B cell (primary cell): ENCODE data around the gene ENO3. TPM values are rescaled to one million over a fixed set of nuclear protein-coding genes. Genes with fewer than 3 reads are reported as not detected.
"Not testable (repeated sequence)": the region's sequence is repeated elsewhere in the genome, so short reads cannot be mapped to it uniquely, and the experiment has no call there.

ENCODE experiments used
- ATAC-seq: fragments of 200-7000 bp; cut with Tn5 transposase; one replicate; pipeline ENCODE4 v1.10.0; 2021; ENCODE audit warnings: low read depth, mild to moderate bottlenecking, moderate number of reproducible peaks, moderate library complexity
- CTCF ChIA-PET: fragments of 350-600 bp; sonication (Branson Sonifier 250); formaldehyde crosslinking; loops from one replicate; lab custom pipeline; 2021; ENCODE audit warnings: antibody characterized with exemption, inconsistent platforms; lab: Charles Lee
- POLR2A ChIA-PET: fragments of 350-600 bp; sonication (Branson Sonifier 250); formaldehyde crosslinking; loops from one replicate; lab custom pipeline; 2021; ENCODE audit warnings: antibody characterized with exemption; lab: Charles Lee
- DNase-seq: peaks from one replicate; pipeline ENCODE4 v3.0.0; 2013
- H2AFZ ChIP-seq: 2 replicates; pipeline ENCODE4 v1.6.1; 2012; ENCODE audit warnings: mild to moderate bottlenecking, low read depth, low read length; ENCODE audit not compliant: insufficient read depth, poor library complexity, severe bottlenecking
- H3K27ac ChIP-seq, 2 donors: 1 replicate in 1 of 2; 2 replicates in 1 of 2; pipeline ENCODE4 v1.5.1; 2012 to 2013; ENCODE audit warnings: low read length in 2 of 2, mild to moderate bottlenecking in 2 of 2, moderate library complexity in 1 of 2
- H3K27me3 ChIP-seq, 4 experiments: fragments of 200-600 bp in 1 of 4; sonication (generic) in 1 of 4; replicated peaks in 1 of 4; 1 replicate in 2 of 4; 2 replicates in 2 of 4; pipeline versions ENCODE4 v1.6.1 to v1.7.0; 2013 to 2016; ENCODE audit warnings: low read length in 3 of 4, mild to moderate bottlenecking in 2 of 4, mixed read lengths in 1 of 4, moderate library complexity in 1 of 4; ENCODE audit not compliant: insufficient read depth in 4 of 4, control insufficient read depth in 3 of 4; ENCODE audit errors: control extremely low read depth in 1 of 4
- H3K36me3 ChIP-seq, 2 experiments: replicated peaks in 1 of 2; 1 replicate in 1 of 2; 2 replicates in 1 of 2; pipeline versions ENCODE4 v1.6.1 to v1.7.1; 2013; ENCODE audit warnings: low read length in 1 of 2; ENCODE audit not compliant: insufficient read depth in 2 of 2, control insufficient read depth in 1 of 2; ENCODE audit errors: control extremely low read depth in 1 of 2, extremely low read depth in 1 of 2
- H3K4me1 ChIP-seq, 2 donors: fragments of 200-600 bp in 1 of 2; sonication (generic) in 1 of 2; 1 replicate in 1 of 2; 2 replicates in 1 of 2; pipeline versions ENCODE4 v1.5.1 to v1.6.1; 2013 to 2017; ENCODE audit warnings: low read length in 2 of 2; ENCODE audit not compliant: control insufficient read depth in 2 of 2, insufficient read depth in 2 of 2
- H3K4me2 ChIP-seq: replicated peaks from 2 replicates; pipeline ENCODE3; 2012; ENCODE audit warnings: mild to moderate bottlenecking, low read depth, low read length; ENCODE audit not compliant: poor library complexity, severe bottlenecking
- H3K4me3 ChIP-seq, 5 experiments: fragments of 200-600 bp in 1 of 5; sonication (generic) in 1 of 5; 1 replicate in 3 of 5; 2 replicates in 2 of 5; pipeline versions ENCODE4 v1.5.1 to v1.7.0; 2011 to 2016; ENCODE audit warnings: low read length in 4 of 5, mild to moderate bottlenecking in 4 of 5, low read depth in 2 of 5, control low read depth in 1 of 5, moderate library complexity in 1 of 5; ENCODE audit not compliant: insufficient read depth in 1 of 5; ENCODE audit errors: control extremely low read depth in 1 of 5, extremely low read depth in 1 of 5
- H3K79me2 ChIP-seq: fragments of 200-600 bp; sonication (generic); one replicate; pipeline ENCODE4 v1.6.0; 2016; ENCODE audit warnings: low read length; ENCODE audit not compliant: control insufficient read depth, insufficient read depth
- H3K9ac ChIP-seq: fragments of 200-600 bp; sonication (generic); 2 replicates; pipeline ENCODE4 v1.6.1; 2017; ENCODE audit warnings: mild to moderate bottlenecking, low read length, moderate library complexity
- H3K9me3 ChIP-seq, 3 donors: one replicate each; pipeline versions ENCODE4 v1.6.1 to v1.7.1; 2013; ENCODE audit warnings: low read length in 2 of 3; ENCODE audit not compliant: control insufficient read depth in 2 of 3, insufficient read depth in 1 of 3; ENCODE audit errors: control extremely low read depth in 1 of 3
- H4K20me1 ChIP-seq: 2 replicates; pipeline ENCODE4 v1.6.0; 2012; ENCODE audit warnings: mild to moderate bottlenecking, low read length; ENCODE audit not compliant: insufficient read depth, control insufficient read depth, poor library complexity, severe bottlenecking
- H3K27ac Mint-ChIP-seq: one replicate; pipeline ENCODE4 v1.8.0; 2021; ENCODE audit warnings: mixed read lengths
- H3K27me3 Mint-ChIP-seq: one replicate; pipeline ENCODE4 v1.8.0; 2021; ENCODE audit warnings: mixed read lengths
- H3K4me1 Mint-ChIP-seq: one replicate; pipeline ENCODE4 v1.8.0; 2021; ENCODE audit warnings: mixed read lengths
- H3K4me3 Mint-ChIP-seq: one replicate; pipeline ENCODE4 v1.8.0; 2021; ENCODE audit warnings: mixed read lengths
- H3K9me3 Mint-ChIP-seq: one replicate; pipeline ENCODE4 v1.8.0; 2022; ENCODE audit warnings: mixed read lengths; ENCODE audit not compliant: insufficient read depth
- EZH2 ChIP-seq: IDR thresholded peaks from 2 replicates; pipeline ENCODE4 v1.6.1; 2012; ENCODE audit warnings: borderline replicate concordance, low read depth, mild to moderate bottlenecking, moderate library complexity, low read length; ENCODE audit not compliant: insufficient read depth, poor library complexity, severe bottlenecking
- WGBS: methylation state at CpG from one replicate; pipeline ENCODE4 v1.1.5; 2013; ENCODE audit warnings: missing lambda C conversion rate; ENCODE audit not compliant: insufficient coverage; 5-methylcytosine and 5-hydroxymethylcytosine counted together
- intact Hi-C: fragments of 100-400 bp; cut with micrococcal nuclease; formaldehyde crosslinking; loops from one replicate; pipeline ENCODE4 v1.10.0; 2022
- polyA plus RNA-seq: library from polyadenylated mRNA; depleted of rRNA; stranded (reverse); fragments of >200 nt; gene quantifications from 2 replicates; pipeline ENCODE4 v1.2.3, GENCODE V29; 2012
- total RNA-seq, 2 donors: library from RNA; stranded (reverse); fragments of 120-200 nt in 1 of 2; gene quantifications; 1 replicate in 1 of 2; 2 replicates in 1 of 2; pipeline versions ENCODE4 v1.2.3 to v1.2.4, GENCODE V29; 2013 to 2022
- TF ChIP-seq, protein P1 (sequence below): fragments of 200-600 bp; IDR thresholded peaks from one replicate; pipeline ENCODE4 v1.8.0; 2022; ENCODE audit warnings: antibody characterized with exemption, mild to moderate bottlenecking

Gene ENO3
- total and polyA plus RNA-seq, 2 donors (not counting 1 experiment from before 2014, with no cell fraction given), result 34.8 to 50.1 TPM

GRCh38 chr17:4908711-4909496 lies 42.0 kb upstream of the ENO3 start:
- no peaks in the 10 kb centered on the region for H4K20me1 ChIP-seq
- Mint-ChIP-seq H3K4me1 (no peaks in the 10 kb centered on the region), H3K27me3 (peaks cover 9% of the 10 kb centered on the region), H3K27ac (no peak overlapping the region), H3K4me3 (no peak overlapping the region), H3K9me3 (no peaks in the 10 kb centered on the region)
- no peaks in the 10 kb centered on the region for H3K9me3 ChIP-seq
- peak; percentile 84 for DNase-seq
- H3K4me2 ChIP-seq, result peak overlapping the region; percentile 42
- H3K79me2 ChIP-seq, result no peaks in the 10 kb centered on the region
- 22% methylated on average over 16 of the region's 20 CpGs for WGBS
- no peaks in the 10 kb centered on the region for H3K36me3 ChIP-seq
- peaks cover 0 to 11% (median 1%) of the 10 kb centered on the region in 4 experiments for H3K27me3 ChIP-seq
- TF ChIP-seq EZH2, result no peak
- TF ChIP-seq, protein P1, sequence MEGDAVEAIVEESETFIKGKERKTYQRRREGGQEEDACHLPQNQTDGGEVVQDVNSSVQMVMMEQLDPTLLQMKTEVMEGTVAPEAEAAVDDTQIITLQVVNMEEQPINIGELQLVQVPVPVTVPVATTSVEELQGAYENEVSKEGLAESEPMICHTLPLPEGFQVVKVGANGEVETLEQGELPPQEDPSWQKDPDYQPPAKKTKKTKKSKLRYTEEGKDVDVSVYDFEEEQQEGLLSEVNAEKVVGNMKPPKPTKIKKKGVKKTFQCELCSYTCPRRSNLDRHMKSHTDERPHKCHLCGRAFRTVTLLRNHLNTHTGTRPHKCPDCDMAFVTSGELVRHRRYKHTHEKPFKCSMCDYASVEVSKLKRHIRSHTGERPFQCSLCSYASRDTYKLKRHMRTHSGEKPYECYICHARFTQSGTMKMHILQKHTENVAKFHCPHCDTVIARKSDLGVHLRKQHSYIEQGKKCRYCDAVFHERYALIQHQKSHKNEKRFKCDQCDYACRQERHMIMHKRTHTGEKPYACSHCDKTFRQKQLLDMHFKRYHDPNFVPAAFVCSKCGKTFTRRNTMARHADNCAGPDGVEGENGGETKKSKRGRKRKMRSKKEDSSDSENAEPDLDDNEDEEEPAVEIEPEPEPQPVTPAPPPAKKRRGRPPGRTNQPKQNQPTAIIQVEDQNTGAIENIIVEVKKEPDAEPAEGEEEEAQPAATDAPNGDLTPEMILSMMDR, result peak; percentile 74
- ChIA-PET POLR2A (interaction anchor here (0.6 to 2.1 kb wide), 12 partner anchors 31 to 155 kb away, joined by 3 to 11 read pairs (median 3); partner anchors contain the start of genes CAMTA2, RNF167 and SLC25A11), CTCF (interaction anchor here (0.8 to 2.9 kb wide), 30 partner anchors 10 to 344 kb away, joined by 3 to 39 read pairs (median 5); partner anchors contain the start of genes C17orf107, CAMTA2, ENO3 and RNF167)
- no peak overlapping the region for H3K9ac ChIP-seq
- intact Hi-C loops, result loop anchor here (1.0 to 2.0 kb wide), 6 partner anchors 30 to 153 kb away; partner anchors contain the start of genes CAMTA2 and SPAG7
- no peak overlapping the region for H3K4me3 ChIP-seq
- peaks cover 3 to 9% of the 10 kb centered on the region in 2 donors for H3K4me1 ChIP-seq
- peak overlapping the region; percentile 78 for H2AFZ ChIP-seq
- peak; percentile 99 for ATAC-seq
- no peak overlapping the region for H3K27ac ChIP-seq

- ATAC-seq, result no peak
- CTCF ChIA-PET, result interaction anchor here (0.8 to 1.1 kb wide), 2 partner anchors 11 to 66 kb away, joined by 3 to 5 read pairs; partner anchors contain the start of gene CHRNE
- no peak overlapping the region for H3K27ac ChIP-seq
- no peaks in the 10 kb centered on the region for H4K20me1 ChIP-seq
- WGBS, result no CpG with 5 or more reads among the region's 1 CpG
- H3K9me3 Mint-ChIP-seq, result no peaks in the 10 kb centered on the region
- H3K4me2 ChIP-seq, result no peak overlapping the region
- no peak overlapping the region for H3K4me3 Mint-ChIP-seq
- no peak overlapping the region for H2AFZ ChIP-seq
- TF ChIP-seq, protein P1, result no peak
- no peak for TF ChIP-seq EZH2
- peaks cover 0 to 5% (median 0%) of the 10 kb centered on the region in 4 experiments for H3K27me3 ChIP-seq
- no peaks in the 10 kb centered on the region for H3K36me3 ChIP-seq
- H3K4me3 ChIP-seq, result no peak overlapping the region
- no peak overlapping the region for H3K27ac Mint-ChIP-seq
- H3K4me1 Mint-ChIP-seq, result no peaks in the 10 kb centered on the region
- intact Hi-C loops, result no loop called here
- H3K9me3 ChIP-seq, result no peaks in the 10 kb centered on the region
- H3K79me2 ChIP-seq, result no peaks in the 10 kb centered on the region
- no peak for DNase-seq
- POLR2A ChIA-PET, result interaction anchor here (0.6 kb wide), 1 partner anchor 112 kb away, joined by 3 read pairs; no protein-coding TSS in a partner anchor
- no peak overlapping the region for H3K9ac ChIP-seq
- peaks cover under 1 to 5% of the 10 kb centered on the region in 2 donors for H3K4me1 ChIP-seq
- peaks cover 5% of the 10 kb centered on the region for H3K27me3 Mint-ChIP-seq
Observed at GRCh38 chr17:4913994-4914393, 36.9 kb upstream of the ENO3 start.

DNA sequence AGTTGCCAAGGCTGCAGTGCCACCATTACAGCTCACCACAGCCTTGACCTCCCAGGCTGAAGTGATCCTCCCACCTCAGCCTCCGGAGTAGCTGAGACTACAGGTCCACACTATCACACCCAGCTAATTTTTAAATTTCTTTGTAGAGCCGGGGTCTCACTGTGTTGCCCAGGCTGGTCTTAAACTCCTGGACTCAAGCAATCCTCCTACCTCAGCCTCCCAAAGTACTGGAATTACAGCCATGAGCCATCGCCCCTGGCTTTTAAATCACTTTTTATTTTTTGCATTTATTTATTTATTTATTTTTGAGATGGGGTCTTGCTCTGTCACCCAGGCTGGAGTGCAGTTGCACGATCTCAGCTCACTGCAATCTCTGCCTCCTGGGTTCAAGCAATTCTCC lies 36.4 kb upstream of the ENO3 start:
- H3K9me3 Mint-ChIP-seq, H3K4me3 Mint-ChIP-seq, H3K4me3 ChIP-seq, H3K9me3 ChIP-seq, H3K27ac ChIP-seq, H3K27me3 ChIP-seq, H3K4me1 ChIP-seq, intact Hi-C loops, DNase-seq, H2AFZ ChIP-seq, H3K9ac ChIP-seq, H3K4me2 ChIP-seq, H4K20me1 ChIP-seq, H3K27ac Mint-ChIP-seq, H3K27me3 Mint-ChIP-seq, H3K4me1 Mint-ChIP-seq, H3K79me2 ChIP-seq, ATAC-seq, H3K36me3 ChIP-seq, POLR2A ChIA-PET: not testable (repeated sequence)
- CTCF ChIA-PET, result interaction anchor here (1.1 kb wide), 1 partner anchor 11 kb away, joined by 3 read pairs; the partner anchor contains the start of gene CHRNE
- 100% methylated on average over 2 of the region's 4 CpGs for WGBS
